Neural cell (in vitro differentiated cells): ENCODE data around the gene MYO3B. TPM values are rescaled to one million over a fixed set of nuclear protein-coding genes. Genes with fewer than 3 reads are reported as not detected.

ENCODE experiments used
- H2AFZ ChIP-seq: fragments of 200-600, 300-800 bp; sonication (generic), shearing (Covaris generic); 2 replicates; pipeline ENCODE4 v1.6.0; 2014; ENCODE audit warnings: low read depth, mild to moderate bottlenecking, antibody characterized with exemption, low read length, moderate library complexity
- H3F3A ChIP-seq: fragments of 200-600 bp; shearing (Covaris generic); 2 replicates; pipeline ENCODE4 v1.6.1; 2016; ENCODE audit warnings: mild to moderate bottlenecking, moderate library complexity, mixed read lengths, antibody characterized with exemption, low read length; ENCODE audit not compliant: insufficient read depth, poor library complexity, severe bottlenecking
- H3K27ac ChIP-seq: fragments of 200-600, 300-800 bp; sonication (generic), shearing (Covaris generic); 2 replicates; pipeline ENCODE4 v1.5.1; 2014; ENCODE audit warnings: mild to moderate bottlenecking, low read length, moderate library complexity
- H3K27me3 ChIP-seq: fragments of 300-800, 200-600 bp; sonication (generic), shearing (Covaris generic); 2 replicates; pipeline ENCODE4 v1.6.0; 2014; ENCODE audit warnings: mild to moderate bottlenecking, low read depth, low read length, moderate library complexity; ENCODE audit not compliant: insufficient read depth
- H3K36me3 ChIP-seq: fragments of 300-800, 200-600 bp; sonication (generic), shearing (Covaris generic); 2 replicates; pipeline ENCODE4 v1.5.1; 2014; ENCODE audit warnings: mild to moderate bottlenecking, antibody characterized with exemption, low read length, moderate library complexity; ENCODE audit not compliant: insufficient read depth
- H3K4me2 ChIP-seq: fragments of 300-800, 200-600 bp; sonication (generic), shearing (Covaris generic); 2 replicates; pipeline ENCODE4 v1.6.0; 2014; ENCODE audit warnings: mild to moderate bottlenecking, low read length
- H3K4me3 ChIP-seq: fragments of 300-800, 200-600 bp; sonication (generic), shearing (Covaris generic); 2 replicates; pipeline ENCODE4 v1.5.1; 2014; ENCODE audit warnings: mild to moderate bottlenecking, low read length, moderate library complexity
- H3K79me2 ChIP-seq: fragments of 200-600 bp; shearing (Covaris generic); replicated peaks from 2 replicates; pipeline ENCODE4 v1.6.0; 2014; ENCODE audit warnings: mild to moderate bottlenecking, low read length, moderate library complexity; ENCODE audit not compliant: insufficient read depth
- H3K9ac ChIP-seq: fragments of 300-800, 200-600 bp; sonication (generic), shearing (Covaris generic); 2 replicates; pipeline ENCODE4 v1.6.1; 2016; ENCODE audit warnings: mild to moderate bottlenecking, low read length, mixed read lengths
- H3K9me2 ChIP-seq: fragments of 200-600 bp; shearing (Covaris generic); 2 replicates; pipeline ENCODE4 v1.6.1; 2016; ENCODE audit warnings: mild to moderate bottlenecking, low read length, mixed read lengths; ENCODE audit not compliant: insufficient read depth
- H3K9me3 ChIP-seq: fragments of 200-600, 300-800 bp; sonication (generic), shearing (Covaris generic); 2 replicates; pipeline ENCODE4 v1.6.1; 2016; ENCODE audit warnings: mild to moderate bottlenecking, mixed run types, low read length, moderate library complexity, mixed read lengths
- H4K20me1 ChIP-seq: fragments of 200-600 bp; shearing (Covaris generic); 2 replicates; pipeline ENCODE4 v1.6.1; 2016; ENCODE audit warnings: mild to moderate bottlenecking, mixed run types; ENCODE audit not compliant: insufficient read depth
- EP300 ChIP-seq: fragments of 450-650 bp; conservative IDR thresholded peaks from 2 replicates; pipeline ENCODE4 v1.6.1; 2014; ENCODE audit warnings: antibody characterized with exemption, mild to moderate bottlenecking, moderate library complexity; ENCODE audit not compliant: poor library complexity, severe bottlenecking
- EZH2 ChIP-seq: fragments of 200-600, 300-800 bp; shearing (Covaris generic), sonication (generic); IDR thresholded peaks from 2 replicates; pipeline ENCODE4 v1.6.1; 2014; ENCODE audit warnings: antibody characterized with exemption, low read length, borderline replicate concordance, mild to moderate bottlenecking; ENCODE audit not compliant: insufficient read depth, poor library complexity, severe bottlenecking
- MXI1 ChIP-seq: fragments of 450-650 bp; conservative IDR thresholded peaks from 2 replicates; pipeline ENCODE4 v1.6.1; 2014; ENCODE audit warnings: antibody characterized with exemption, mild to moderate bottlenecking; ENCODE audit not compliant: poor library complexity, severe bottlenecking
- POLR2AphosphoS5 ChIP-seq: IDR thresholded peaks from 2 replicates; pipeline ENCODE4 v1.6.1; 2012
- RAD21 ChIP-seq: fragments of 450-650 bp; conservative IDR thresholded peaks from 2 replicates; pipeline ENCODE4 v1.6.1; 2014; ENCODE audit warnings: antibody characterized with exemption, mild to moderate bottlenecking, moderate library complexity
- REST ChIP-seq: IDR thresholded peaks from 2 replicates; pipeline ENCODE4 v1.6.1; 2012; ENCODE audit warnings: borderline replicate concordance
- SMC3 ChIP-seq: fragments of 450-650 bp; conservative IDR thresholded peaks from 2 replicates; pipeline ENCODE4 v1.6.1; 2014; ENCODE audit warnings: antibody characterized with exemption, mild to moderate bottlenecking, moderate library complexity; ENCODE audit not compliant: poor library complexity
- TAF1 ChIP-seq: IDR thresholded peaks from 2 replicates; pipeline ENCODE4 v1.6.1; 2012; ENCODE audit warnings: low read depth
- polyA plus RNA-seq: library from polyadenylated mRNA; depleted of rRNA; stranded (reverse); fragments of >200 nt; gene quantifications from 2 replicates; pipeline ENCODE4 v1.2.3, GENCODE V29; 2014
- TF ChIP-seq, protein P1 (sequence below): fragments of 450-650 bp; IDR thresholded peaks from 2 replicates; pipeline ENCODE4 v1.5.1; 2014; ENCODE audit warnings: antibody characterized with exemption, mild to moderate bottlenecking, moderate library complexity; ENCODE audit not compliant: poor library complexity, severe bottlenecking

The MYO3B gene
- polyA plus RNA-seq, 1 donor from 2014 or later, result 0.11 TPM

DNA sequence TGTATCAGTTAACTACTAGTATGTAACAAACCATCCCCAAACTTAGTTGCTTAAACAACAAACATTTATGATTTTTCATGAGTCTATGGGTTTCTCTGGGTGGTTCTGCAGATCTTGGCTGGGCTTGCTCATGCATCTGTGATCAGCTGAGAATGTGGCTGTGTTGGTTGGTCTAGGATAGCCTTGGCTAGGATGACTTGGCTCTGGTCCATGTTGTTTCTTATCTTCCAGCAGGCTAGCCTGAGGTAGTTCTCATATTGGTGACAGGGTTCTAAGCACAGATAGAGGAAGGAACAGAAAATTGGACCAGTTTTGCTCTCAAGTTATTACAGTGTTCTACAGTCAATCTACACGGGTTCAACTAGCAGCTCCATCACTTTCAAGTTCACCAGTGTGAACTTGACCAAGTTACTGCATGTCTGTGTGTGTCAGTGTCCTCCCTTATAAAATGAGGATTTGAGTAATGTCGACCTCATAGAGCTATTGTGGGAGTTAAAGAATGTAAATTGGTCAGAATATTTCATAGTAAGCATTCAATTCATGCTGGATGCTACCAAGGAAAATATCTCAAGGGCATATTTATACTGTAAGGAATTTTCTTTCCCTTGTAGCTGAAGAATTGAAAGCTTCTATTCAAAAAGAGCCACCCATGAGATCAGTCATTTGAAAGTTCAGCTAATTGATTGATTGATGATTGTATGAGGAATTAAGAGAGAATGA lies 65.3 kb downstream of the MYO3B start:
- H4K20me1 ChIP-seq, result no peaks in the 10 kb centered on the region
- H3K9ac ChIP-seq, result no peak overlapping the region
- no peaks in the 10 kb centered on the region for H3K9me2 ChIP-seq
- no peak overlapping the region for H3K4me2 ChIP-seq
- TF ChIP-seq TAF1 (no peak), SMC3 (no peak), MXI1 (no peak), RAD21 (no peak), REST (no peak), POLR2AphosphoS5 (no peak), EP300 (no peak), EZH2 (no peak)
- TF ChIP-seq, protein P1, sequence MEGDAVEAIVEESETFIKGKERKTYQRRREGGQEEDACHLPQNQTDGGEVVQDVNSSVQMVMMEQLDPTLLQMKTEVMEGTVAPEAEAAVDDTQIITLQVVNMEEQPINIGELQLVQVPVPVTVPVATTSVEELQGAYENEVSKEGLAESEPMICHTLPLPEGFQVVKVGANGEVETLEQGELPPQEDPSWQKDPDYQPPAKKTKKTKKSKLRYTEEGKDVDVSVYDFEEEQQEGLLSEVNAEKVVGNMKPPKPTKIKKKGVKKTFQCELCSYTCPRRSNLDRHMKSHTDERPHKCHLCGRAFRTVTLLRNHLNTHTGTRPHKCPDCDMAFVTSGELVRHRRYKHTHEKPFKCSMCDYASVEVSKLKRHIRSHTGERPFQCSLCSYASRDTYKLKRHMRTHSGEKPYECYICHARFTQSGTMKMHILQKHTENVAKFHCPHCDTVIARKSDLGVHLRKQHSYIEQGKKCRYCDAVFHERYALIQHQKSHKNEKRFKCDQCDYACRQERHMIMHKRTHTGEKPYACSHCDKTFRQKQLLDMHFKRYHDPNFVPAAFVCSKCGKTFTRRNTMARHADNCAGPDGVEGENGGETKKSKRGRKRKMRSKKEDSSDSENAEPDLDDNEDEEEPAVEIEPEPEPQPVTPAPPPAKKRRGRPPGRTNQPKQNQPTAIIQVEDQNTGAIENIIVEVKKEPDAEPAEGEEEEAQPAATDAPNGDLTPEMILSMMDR, result no peak
- no peak overlapping the region for H3K27ac ChIP-seq
- H2AFZ ChIP-seq, result no peak overlapping the region
- no peaks in the 10 kb centered on the region for H3F3A ChIP-seq
- no peak overlapping the region for H3K4me3 ChIP-seq
- H3K27me3 ChIP-seq, result no peaks in the 10 kb centered on the region
- H3K79me2 ChIP-seq, result no peaks in the 10 kb centered on the region
- no peaks in the 10 kb centered on the region for H3K9me3 ChIP-seq
- H3K36me3 ChIP-seq, result no peaks in the 10 kb centered on the region

DNA sequence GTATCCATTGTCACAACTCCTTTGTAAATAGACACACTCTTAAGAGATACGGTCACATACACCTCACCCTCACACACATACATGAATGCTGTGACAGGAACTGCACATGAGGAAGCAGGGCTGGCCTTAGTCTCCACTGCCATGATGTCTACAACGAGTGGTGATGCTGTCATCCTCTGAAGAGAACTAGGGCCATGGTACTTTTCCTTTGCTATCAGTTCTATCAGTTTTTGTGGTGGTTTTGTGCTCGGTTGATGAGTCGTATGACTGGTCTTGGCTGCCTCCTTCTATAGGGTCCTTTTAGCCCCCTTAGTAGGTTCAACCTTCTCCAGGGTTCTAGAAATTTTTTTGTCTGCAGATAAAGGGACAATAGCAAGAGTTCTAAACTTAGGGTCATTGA lies 66.0 kb downstream of the MYO3B start:
- H3K27me3 ChIP-seq, result no peaks in the 10 kb centered on the region
- H3K4me3 ChIP-seq, result no peak overlapping the region
- TF ChIP-seq MXI1, result no peak
- TF ChIP-seq EZH2, result no peak
- no peak for TF ChIP-seq POLR2AphosphoS5
- TF ChIP-seq, protein P1, result no peak
- TF ChIP-seq EP300, result no peak
- TF ChIP-seq SMC3, result no peak
- TF ChIP-seq TAF1, result no peak
- no peak for TF ChIP-seq RAD21
- TF ChIP-seq REST, result no peak
- no peaks in the 10 kb centered on the region for H3F3A ChIP-seq
- no peaks in the 10 kb centered on the region for H4K20me1 ChIP-seq
- no peak overlapping the region for H3K27ac ChIP-seq
- H3K4me2 ChIP-seq, result no peak overlapping the region
- no peaks in the 10 kb centered on the region for H3K36me3 ChIP-seq
- H3K9ac ChIP-seq, result no peak overlapping the region
- H2AFZ ChIP-seq, result no peak overlapping the region
- no peaks in the 10 kb centered on the region for H3K79me2 ChIP-seq
- no peaks in the 10 kb centered on the region for H3K9me2 ChIP-seq
- no peaks in the 10 kb centered on the region for H3K9me3 ChIP-seq
